ENCODE measurements around the gene KIF16B.

GRCh38 chr20:16475225-16475624 lies 98.0 kb downstream of the KIF16B start:
- TF ChIP-seq CTCF (IDR thresholded peaks at IDR 0.05; ENCODE audit: borderline replicate concordance, extremely low read depth, low read length, poor library complexity, severe bottlenecking) (no peak), EZH2 (IDR thresholded peaks at IDR 0.05; ENCODE audit: borderline replicate concordance, low read depth, low read length, severe bottlenecking) (no peak)

Measured in DND-41 (cell line).